HEK293 (cell line): Measurements from ENCODE around the gene ZDHHC14.

Experiments used
- KLF16 ChIP-seq: fragments of 450-650 bp; formaldehyde crosslinking; IDR thresholded peaks from 2 replicates; pipeline ENCODE4 v1.5.1; 2017; ENCODE audit warnings: missing biosample characterization, missing genetic modification characterization
- MYNN ChIP-seq: fragments of 450-650 bp; formaldehyde crosslinking; IDR thresholded peaks from 2 replicates; pipeline ENCODE4 v1.5.1; 2016; ENCODE audit warnings: missing biosample characterization, missing genetic modification characterization, borderline replicate concordance
- SP7 ChIP-seq: fragments of 450-650 bp; formaldehyde crosslinking; IDR thresholded peaks from 2 replicates; pipeline ENCODE4 v1.5.1; 2016; ENCODE audit warnings: missing biosample characterization, missing genetic modification characterization
- YY1 ChIP-seq: fragments of 450-650 bp; formaldehyde crosslinking; IDR thresholded peaks from 2 replicates; pipeline ENCODE4 v1.5.1; 2018; ENCODE audit warnings: missing biosample characterization, missing genetic modification characterization
- ZBTB17 ChIP-seq: fragments of 450-650 bp; formaldehyde crosslinking; IDR thresholded peaks from 2 replicates; pipeline ENCODE4 v1.5.1; 2016; ENCODE audit warnings: missing biosample characterization, missing genetic modification characterization
- ZNF211 ChIP-seq: fragments of 450-650 bp; formaldehyde crosslinking; IDR thresholded peaks from 2 replicates; pipeline ENCODE4 v1.5.1; 2016; ENCODE audit warnings: low read depth, missing biosample characterization, missing genetic modification characterization
- ZNF324 ChIP-seq: fragments of 450-650 bp; formaldehyde crosslinking; IDR thresholded peaks from 2 replicates; pipeline ENCODE4 v1.5.1; 2016; ENCODE audit warnings: missing biosample characterization, missing genetic modification characterization
- ZNF514 ChIP-seq: fragments of 450-650 bp; formaldehyde crosslinking; IDR thresholded peaks from 2 replicates; pipeline ENCODE4 v1.5.1; 2016; ENCODE audit warnings: missing biosample characterization, missing genetic modification characterization
- ZNF571 ChIP-seq: fragments of 450-650 bp; formaldehyde crosslinking; IDR thresholded peaks from 2 replicates; pipeline ENCODE4 v1.5.0; 2017; ENCODE audit warnings: missing biosample characterization, missing genetic modification characterization
- TF ChIP-seq, protein P1 (sequence below): fragments of 450-650 bp; formaldehyde crosslinking; IDR thresholded peaks from 2 replicates; pipeline ENCODE4 v1.5.1; 2016; ENCODE audit warnings: missing biosample characterization, missing genetic modification characterization
- TF ChIP-seq, protein P2 (sequence below): sonication (generic); formaldehyde crosslinking; IDR thresholded peaks from 2 replicates; pipeline ENCODE4 v1.8.1; 2022; ENCODE audit warnings: mild to moderate bottlenecking, moderate library complexity, missing genetic modification reagents
- TF ChIP-seq, protein P3 (sequence below): fragments of 450-650 bp; formaldehyde crosslinking; IDR thresholded peaks from 2 replicates; pipeline ENCODE4 v1.5.1; 2016; ENCODE audit warnings: missing biosample characterization, missing genetic modification characterization

DNA sequence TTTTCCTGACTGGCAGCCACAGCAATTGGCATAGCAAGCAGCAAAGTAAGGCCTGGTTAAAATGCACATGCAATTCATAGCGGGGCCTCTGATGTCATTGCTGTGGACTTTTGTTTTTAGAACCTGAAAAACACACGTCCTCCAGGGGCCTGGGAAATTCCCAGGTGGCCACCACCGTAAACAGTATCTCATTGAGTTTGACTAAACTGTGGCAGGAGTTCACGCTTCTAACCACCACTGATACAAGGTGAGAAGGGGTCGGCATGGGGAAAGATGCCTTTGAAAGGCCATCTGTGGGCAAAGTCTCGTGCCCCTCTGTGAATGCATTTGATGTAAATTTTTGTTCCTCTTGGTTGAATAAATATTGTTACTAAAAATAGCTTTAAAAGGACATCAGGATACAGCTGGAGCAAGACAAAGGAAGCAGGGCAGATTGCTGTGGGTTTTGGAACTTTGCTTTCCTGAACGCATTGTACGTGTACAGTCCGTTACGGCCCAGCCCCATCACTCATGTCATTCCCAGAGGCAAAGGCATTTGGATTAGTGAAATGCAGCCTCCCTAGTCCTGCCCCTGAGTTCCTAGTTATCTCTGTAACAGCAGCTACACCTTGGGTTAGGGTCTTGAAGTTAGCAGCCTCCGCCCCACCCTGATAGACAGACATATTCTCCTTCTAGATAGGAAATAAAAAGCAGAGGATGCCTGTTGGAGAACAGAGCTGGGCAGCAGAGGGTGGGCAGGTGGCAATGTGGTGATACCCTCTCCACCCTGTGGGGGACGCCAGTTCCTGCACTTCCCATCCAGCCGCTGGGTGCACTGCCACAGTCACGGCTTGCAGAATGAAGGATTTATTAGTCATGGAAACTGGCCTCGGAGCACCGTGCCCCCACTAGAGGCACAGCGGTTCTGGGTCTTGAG, 80.3 kb downstream of the ZDHHC14 start:
- peak; percentile 54; the same call in 1 of the 2 replicates for TF ChIP-seq ZBTB17 (tag by site-specific recombination)
- TF ChIP-seq, protein P1, sequence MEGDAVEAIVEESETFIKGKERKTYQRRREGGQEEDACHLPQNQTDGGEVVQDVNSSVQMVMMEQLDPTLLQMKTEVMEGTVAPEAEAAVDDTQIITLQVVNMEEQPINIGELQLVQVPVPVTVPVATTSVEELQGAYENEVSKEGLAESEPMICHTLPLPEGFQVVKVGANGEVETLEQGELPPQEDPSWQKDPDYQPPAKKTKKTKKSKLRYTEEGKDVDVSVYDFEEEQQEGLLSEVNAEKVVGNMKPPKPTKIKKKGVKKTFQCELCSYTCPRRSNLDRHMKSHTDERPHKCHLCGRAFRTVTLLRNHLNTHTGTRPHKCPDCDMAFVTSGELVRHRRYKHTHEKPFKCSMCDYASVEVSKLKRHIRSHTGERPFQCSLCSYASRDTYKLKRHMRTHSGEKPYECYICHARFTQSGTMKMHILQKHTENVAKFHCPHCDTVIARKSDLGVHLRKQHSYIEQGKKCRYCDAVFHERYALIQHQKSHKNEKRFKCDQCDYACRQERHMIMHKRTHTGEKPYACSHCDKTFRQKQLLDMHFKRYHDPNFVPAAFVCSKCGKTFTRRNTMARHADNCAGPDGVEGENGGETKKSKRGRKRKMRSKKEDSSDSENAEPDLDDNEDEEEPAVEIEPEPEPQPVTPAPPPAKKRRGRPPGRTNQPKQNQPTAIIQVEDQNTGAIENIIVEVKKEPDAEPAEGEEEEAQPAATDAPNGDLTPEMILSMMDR (tag by site-specific recombination): peak; percentile 79
- no peak for TF ChIP-seq MYNN (tag by site-specific recombination)
- TF ChIP-seq KLF16 (tag by site-specific recombination): no peak
- no peak for TF ChIP-seq ZNF514 (tag by site-specific recombination)
- TF ChIP-seq, protein P2, sequence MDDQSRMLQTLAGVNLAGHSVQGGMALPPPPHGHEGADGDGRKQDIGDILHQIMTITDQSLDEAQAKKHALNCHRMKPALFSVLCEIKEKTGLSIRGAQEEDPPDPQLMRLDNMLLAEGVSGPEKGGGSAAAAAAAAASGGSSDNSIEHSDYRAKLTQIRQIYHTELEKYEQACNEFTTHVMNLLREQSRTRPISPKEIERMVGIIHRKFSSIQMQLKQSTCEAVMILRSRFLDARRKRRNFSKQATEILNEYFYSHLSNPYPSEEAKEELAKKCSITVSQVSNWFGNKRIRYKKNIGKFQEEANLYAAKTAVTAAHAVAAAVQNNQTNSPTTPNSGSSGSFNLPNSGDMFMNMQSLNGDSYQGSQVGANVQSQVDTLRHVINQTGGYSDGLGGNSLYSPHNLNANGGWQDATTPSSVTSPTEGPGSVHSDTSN: no peak
- no peak for TF ChIP-seq ZNF571 (tag by site-specific recombination)
- no peak for TF ChIP-seq ZNF211 (tag by site-specific recombination)
- no peak for TF ChIP-seq YY1
- TF ChIP-seq, protein P3, sequence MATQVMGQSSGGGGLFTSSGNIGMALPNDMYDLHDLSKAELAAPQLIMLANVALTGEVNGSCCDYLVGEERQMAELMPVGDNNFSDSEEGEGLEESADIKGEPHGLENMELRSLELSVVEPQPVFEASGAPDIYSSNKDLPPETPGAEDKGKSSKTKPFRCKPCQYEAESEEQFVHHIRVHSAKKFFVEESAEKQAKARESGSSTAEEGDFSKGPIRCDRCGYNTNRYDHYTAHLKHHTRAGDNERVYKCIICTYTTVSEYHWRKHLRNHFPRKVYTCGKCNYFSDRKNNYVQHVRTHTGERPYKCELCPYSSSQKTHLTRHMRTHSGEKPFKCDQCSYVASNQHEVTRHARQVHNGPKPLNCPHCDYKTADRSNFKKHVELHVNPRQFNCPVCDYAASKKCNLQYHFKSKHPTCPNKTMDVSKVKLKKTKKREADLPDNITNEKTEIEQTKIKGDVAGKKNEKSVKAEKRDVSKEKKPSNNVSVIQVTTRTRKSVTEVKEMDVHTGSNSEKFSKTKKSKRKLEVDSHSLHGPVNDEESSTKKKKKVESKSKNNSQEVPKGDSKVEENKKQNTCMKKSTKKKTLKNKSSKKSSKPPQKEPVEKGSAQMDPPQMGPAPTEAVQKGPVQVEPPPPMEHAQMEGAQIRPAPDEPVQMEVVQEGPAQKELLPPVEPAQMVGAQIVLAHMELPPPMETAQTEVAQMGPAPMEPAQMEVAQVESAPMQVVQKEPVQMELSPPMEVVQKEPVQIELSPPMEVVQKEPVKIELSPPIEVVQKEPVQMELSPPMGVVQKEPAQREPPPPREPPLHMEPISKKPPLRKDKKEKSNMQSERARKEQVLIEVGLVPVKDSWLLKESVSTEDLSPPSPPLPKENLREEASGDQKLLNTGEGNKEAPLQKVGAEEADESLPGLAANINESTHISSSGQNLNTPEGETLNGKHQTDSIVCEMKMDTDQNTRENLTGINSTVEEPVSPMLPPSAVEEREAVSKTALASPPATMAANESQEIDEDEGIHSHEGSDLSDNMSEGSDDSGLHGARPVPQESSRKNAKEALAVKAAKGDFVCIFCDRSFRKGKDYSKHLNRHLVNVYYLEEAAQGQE: no peak
- no peak for TF ChIP-seq ZNF324 (tag by site-specific recombination)
- no peak for TF ChIP-seq SP7 (tag by site-specific recombination)
